SK-N-DZ (cell line): ENCODE data around the gene BTBD17.

Experiments
- DNase-seq: peaks from one replicate; pipeline ENCODE4 v3.0.0-alpha.2; 2015; ENCODE audit warnings: low spot score

Gene BTBD17

DNA sequence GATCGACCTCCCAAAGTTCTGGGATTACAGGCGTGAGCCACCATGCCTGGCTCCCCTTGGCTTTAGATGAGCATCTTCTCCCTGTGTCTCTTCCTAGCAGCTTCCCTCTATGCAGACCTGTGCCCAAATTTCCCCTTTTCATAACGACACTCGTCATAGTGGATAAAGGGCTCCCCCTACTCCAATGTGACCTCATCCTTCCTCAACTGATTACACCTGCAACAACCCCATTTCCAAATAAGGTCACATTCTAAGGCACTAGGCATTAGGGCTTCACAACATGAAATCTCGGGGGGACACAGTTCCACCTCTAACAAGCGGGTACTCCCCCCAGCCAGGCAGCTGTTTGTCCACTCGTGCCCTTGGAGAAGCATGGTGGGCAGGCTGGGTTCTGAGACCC, 25.4 kb downstream of the BTBD17 start:
- DNase-seq = no peak

DNA sequence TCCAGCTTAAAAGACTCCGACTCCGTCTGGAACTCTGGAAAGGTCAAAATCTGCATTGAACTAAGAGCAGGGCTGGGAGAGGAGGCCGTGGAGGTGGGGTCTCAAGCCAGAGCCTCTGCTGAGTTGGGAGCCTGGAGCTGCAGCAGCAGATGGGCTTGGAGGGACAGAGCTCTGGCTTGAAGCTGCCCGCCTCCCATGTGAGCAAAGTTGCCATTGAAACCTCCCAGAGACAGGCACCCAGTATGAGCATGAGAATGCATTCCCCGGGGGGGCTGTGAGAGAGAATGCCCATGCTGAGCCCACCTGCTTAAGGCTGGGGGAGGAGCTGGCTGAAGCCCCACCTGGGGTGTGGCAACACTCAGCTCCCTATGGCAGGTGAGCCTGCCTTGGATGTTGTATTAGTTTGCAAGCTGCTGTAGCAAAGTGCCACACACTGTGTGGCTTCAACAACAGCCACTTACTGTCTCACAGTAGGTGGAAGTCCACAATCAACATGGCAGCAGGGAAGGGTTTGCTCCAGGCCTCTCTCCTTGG, 26.1 kb downstream of the BTBD17 start:
- no peak for DNase-seq

DNA sequence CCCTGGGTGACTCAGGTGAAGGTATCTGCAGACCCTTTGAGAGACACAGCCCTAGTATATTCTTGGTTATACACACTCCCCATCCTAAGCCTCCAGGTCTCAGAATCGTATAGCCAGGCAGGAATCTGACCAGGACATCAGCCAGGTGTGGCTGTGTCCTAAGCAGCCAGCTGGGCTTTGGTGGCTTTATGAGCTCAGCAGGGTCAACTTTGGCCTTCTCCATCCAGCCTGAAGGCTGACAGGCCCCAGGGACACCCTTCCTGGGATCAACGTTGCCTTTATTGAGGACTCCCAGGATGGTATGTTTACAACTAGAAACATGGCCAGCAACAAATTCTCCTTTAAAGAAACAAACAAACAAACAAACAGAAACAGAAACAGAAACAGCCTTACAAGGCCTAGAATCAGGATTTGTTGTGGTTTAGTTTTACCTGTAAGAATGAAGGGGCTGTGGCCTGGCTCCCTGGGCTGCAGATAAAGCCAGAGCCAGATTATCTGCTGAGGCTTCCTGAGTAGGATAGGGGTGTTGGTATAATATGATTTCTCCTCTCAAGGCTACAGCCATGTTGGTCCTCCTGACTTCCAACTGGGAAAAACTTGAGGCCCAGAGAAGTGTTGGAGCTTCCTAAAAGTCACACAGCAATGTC, 27.2 kb downstream of the BTBD17 start:
- DNase-seq = no peak

DNA sequence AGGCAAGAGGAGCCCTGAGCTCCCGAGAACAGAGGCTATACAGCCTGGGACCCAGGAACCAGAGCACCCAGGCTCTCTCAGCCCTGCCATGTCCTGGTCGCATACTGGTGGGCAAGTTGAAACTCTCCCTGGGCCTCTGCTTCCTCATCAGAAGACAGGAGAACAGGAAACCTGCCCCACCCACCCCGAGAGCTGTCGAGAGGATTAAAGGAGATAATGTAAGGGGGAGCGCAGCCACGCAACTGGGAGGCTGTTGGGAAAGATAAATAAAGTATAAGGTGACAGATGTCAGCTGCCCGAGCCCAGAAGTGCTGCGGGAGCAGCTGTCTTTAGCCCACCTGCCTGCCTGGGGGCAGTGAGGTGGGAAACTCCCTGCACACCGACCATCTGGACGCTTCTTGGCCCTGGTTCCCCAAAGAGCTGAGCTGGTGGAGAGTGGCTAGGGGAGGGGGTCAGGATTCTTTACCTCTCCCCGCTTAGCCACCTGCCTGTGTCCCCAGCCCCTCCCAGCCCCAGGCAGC, 28.8 kb downstream of the BTBD17 start:
- peak; percentile 34 for DNase-seq

DNA sequence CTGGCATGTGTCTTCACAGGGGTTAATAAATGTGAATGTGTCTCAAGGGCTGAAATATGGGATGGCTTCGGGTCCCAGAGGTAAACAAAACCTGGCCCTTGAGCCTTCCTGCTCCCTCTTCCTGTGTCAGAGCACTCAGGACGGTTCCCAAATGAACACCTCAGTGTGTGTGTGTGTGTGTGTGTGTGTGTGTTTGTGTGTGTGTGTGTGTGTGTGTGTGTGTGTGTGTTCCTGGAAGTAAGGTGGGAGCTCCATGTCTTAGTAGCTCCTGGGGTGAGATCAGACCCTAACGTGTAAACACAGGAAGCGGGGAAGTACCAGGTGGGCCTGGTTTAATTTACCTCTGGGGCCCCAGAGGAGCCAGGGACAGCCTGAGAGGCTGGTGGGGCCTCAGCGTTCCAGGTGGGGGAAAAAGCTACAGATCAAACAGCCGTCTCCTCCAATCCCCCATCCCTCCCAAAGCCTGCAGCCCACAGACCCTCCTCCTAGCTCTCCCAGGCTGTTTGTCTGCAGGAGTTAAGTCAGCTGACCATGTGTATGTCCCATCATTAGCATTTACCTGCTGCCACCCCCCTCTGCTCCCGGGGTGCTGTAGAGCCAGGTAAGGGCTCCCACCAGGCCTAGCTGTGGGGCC, 29.5 kb downstream of the BTBD17 start:
- DNase-seq = no peak

DNA sequence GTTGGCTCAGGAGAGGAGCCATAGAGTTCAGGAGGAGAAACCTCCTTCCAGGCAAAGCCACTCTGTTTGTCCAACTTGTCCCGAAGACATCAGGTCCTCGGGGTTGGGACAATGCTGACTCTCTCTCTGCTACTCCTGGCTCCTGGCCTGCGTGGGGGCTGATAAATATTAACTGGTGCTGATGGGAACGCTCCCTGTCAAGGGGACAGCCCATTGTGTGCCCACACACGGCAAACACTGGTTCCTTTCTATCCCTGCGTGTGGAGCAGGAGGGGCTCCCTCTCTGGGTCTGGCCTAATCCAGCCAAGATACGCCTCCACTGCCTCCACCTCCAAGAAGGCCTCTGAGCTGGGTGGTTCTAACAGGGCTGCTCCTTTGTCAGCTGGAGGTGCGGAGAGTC, 31.2 kb downstream of the BTBD17 start:
- DNase-seq = no peak

DNA sequence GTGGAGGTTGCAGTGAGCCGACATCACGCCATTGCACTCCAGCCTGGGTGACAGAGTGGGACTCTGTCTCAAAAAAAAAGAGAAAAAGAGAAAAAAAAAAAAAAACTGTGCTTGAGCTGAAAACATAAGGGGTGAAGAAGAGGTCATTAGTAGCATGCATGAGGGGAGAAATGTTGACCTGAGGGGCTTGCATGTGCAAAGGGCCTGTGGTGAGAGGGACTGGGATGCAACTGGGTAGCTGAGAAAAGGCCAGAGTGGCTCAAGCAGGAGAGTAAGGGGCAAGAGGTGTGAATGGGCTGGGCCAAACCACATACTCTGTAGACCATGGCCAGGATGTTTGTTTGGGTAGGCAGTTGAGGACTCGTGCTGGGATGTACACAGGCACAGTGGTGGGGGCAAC, 32.3 kb downstream of the BTBD17 start:
- no peak for DNase-seq

DNA sequence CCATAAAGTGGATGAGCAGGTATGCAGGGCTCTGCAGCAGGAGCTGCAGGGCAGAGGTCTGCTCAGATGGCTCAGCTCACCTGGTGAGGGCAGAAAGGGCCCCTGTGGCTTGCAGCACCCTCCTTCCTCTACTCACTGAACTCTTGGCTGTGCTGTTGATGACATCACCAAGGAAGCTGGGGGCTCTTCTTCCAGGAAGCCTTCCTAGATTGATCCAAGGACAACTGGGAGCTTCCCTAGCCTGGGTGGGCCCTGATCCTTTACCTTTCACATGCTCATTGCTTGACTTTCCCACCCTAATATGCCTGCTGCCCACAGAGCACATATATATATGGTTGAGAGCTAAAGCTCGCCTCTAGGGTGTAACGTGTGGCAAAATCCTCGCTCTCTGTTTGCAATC, 33.2 kb downstream of the BTBD17 start:
- no peak for DNase-seq

DNA sequence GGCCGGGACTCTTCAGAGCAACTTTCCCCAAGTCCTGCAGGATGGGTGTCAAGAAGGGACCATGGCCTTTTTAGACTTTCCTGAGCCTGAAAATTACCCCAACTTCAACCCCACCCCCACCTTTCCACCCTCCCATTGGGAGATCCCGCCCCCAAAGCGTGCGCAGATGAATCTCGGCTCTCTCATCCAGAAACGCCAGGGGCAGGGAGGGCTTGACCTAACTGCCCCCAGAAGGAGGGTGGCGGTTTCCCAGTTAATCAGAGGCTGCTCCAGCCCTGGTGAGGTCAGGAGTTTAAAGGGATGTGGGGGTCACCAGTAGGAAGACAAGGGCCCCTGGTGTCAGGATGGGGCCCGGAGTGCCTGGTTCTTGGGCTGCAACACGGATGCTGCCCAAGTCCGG, 35.2 kb downstream of the BTBD17 start:
- DNase-seq = no peak

DNA sequence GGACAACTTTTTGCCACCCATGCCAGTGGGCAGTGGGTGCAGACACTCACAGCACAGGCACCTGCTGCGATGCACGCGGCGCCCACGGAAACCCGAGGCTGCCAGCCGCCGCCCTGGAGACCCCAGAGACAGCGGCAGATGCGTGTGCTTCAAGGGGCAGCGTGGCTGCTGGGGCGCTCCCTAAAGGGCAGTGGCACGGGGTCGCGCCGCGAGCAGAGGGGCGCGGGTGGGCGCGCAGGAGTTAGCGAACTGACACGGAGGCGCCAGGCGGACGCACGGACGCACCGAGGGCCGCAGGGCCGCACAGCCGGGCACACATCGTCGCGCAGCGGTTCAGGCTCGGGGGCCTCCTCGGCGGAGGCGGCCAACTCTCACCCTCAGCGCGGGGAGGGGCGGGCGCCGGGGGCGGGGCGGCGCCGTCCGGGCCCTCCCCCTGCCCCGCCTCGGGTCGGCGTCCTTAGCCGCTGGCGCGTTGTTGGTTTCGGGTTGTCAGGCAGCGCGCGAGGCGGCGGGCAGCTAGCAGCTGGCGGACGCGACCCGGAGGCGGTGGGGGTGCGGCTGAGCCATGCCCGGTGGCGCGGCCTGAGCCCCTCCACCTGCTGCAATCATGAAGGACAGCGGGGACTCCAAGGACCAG, 35.8 kb downstream of the BTBD17 start, which contains the start of gene KIF19:
TSS of gene KIF19 (plus strand) at position 484 of the 637 bp plus-strand sequence. CDS start at position 608, 124 bp downstream.
- DNase-seq = no peak

DNA sequence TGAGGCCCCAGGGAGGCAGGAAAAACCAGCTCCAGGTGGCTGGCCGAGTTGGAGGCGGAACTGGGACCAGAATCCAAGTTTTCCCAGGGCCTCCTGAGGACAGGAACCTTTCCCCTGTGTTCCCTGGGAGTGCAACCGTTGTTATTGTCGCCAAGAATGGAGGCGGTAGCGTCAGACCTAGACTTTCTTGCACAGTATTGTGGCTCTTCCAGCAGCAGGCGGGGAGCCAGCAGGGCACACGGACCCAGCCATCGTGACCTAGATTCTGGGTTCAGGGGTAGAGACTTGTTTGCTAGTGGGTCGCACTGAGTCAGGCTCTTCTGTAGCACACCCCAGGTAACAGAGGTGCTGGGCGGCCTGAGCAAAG, 36.3 kb downstream of the BTBD17 start:
- DNase-seq = no peak

DNA sequence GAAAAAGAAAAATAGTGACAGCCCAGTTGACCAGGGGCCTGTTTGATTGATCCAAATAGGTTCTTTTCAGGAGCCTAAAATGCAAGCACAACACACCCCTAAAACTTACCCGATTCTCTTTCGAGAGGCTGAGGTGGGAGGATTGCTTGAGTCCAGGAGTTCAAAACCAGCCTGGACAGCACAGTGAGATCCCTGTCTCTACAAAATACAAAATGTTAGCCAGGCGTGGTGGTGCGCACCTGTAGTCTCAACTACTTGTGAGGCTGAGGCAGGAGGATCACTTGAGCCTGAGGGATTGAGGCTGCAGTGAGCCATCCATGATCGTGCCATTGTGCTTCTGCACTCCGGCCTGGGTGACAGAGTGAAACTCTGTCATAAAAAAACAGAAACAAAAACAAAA, 37.1 kb downstream of the BTBD17 start:
- DNase-seq = no peak

DNA sequence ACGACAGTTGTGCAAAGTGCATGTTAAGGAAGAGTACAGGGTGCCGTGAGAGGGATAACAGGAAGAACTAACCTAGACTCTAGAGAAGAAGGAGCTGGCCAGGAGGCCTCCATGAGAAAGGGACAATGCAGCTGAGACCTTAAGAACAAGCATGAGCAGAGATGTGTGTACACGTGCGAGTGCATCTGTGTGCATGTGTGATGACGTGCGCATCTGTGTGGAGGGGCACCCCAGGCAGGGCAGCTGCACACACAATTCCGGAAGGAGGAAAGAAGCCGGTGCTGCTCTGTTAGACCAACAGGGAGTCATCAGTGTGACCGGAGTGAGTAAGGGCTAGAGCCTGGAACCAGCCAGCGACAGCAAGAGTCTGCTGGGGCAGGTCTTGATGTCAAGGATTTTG, 43.3 kb downstream of the BTBD17 start:
- no peak for DNase-seq

DNA sequence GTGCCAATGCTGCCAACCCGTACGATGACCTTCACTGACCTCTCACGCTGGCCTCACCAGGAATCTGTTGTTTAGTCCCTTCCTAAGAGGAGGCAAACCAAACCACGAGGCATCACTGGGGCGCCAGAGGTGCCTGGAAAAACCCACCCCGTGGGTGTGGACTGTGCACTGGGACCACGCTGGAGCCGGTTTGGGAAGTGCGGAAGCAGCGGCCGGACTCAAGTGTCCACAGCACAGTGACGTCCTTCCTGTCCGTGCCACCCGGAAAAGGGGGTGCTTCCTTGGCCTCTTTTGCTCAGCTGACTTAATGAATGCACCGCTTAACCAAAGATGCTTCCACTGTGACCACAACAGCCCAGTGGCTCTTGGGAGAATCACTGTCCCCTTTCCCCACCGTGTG, 44.6 kb downstream of the BTBD17 start:
- no peak for DNase-seq

DNA sequence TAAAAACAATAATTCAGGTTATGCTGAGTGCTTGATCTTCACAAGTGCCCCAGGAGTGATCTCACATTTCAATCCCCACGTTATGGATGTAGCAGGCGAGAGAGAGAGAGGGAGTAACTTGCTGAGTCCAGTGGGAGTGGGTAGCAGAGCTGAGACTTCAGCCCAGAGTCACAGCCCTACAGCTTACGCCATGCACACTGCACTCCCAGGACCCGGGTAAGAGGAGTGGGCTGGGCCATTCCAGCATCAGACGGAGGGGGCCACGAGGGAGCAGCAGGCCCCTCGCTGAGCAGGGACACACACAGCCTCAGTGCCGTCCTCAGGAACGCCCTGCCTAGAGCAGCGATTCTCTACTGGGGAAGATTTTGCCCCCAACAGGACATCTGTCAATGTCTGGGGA, 45.4 kb downstream of the BTBD17 start:
- no peak for DNase-seq

DNA sequence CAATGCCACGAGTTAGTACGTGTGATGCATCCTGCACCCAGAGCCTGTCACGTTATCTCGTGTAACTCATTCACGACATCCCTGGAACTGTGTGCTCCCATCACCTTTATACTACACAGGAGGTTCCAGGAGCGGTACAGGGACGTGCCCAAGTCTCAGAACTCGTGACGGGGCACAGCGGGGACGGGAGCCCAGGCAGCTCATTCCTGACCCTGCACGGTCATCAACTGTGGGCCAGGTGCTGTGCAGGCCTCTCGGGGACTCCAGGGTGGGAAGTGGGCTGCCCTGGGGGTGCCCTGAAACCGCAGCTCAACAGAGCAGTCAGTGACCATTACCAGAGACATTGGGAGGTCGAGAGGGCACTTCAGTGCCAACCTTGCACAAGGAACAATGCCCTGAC, 46.8 kb downstream of the BTBD17 start:
- DNase-seq = no peak

DNA sequence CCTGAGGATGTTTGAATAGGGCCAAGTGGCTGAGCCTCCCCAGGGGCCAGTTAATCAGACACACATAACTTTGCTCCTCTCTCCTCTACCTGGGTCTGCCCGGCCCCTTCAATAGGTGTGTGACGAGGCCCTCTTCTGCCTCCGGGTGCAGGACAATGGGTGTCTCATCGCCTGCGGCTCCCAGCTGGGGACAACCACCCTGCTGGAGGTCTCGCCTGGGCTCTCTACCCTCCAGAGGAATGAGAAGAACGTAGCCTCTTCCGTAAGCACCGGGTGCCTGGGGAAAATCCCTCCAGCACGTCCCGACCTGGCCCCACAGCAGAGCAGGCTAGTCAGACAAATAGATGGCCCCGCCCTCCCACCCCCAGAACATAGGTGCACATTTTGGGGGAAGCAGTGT, 51.8 kb downstream of the BTBD17 start:
- no peak for DNase-seq

DNA sequence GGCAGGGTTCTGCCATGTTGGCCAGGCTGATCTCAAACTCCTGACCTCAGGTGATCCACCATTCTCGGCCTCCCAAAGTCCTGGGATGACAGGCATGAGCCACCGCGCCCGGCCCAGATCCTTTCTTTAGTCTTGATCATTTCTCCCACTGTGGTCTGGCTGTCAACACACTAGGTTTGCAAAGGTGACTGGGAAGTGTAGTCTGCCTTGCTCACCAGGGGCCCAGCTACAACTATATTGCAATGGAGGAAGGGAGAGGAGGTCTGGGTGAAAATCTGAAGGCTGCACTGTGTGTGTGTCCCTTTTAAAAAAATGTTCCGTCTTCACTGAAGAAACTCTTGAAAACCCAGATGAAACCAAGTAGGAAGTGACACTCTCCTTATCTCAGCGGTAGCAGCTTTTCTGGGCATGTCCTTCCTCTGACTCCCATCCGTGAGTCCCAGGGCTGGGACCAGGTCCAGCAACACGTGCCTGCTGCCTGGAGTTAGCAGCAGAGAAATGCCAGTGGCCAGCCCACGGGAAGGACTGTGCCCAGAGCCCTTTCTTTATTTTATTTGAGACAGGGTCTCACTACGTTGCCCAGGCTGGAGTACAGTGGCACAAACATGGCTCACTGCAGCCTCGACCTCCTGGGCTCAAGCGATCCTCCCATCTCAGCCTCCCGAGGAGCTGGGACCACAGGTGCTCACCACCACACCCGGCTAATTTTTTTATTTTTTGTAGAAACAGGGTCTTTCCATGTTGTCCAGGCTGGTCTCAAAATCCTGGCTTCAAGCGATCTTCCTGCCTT, 53.5 kb downstream of the BTBD17 start:
- DNase-seq = no peak
